Breast epithelium (tissue), 4 donors: ENCODE measurements around the gene HMGN2. TPM values are rescaled to one million over a fixed set of nuclear protein-coding genes. Genes with fewer than 3 reads are reported as not detected.
"Not testable (repeated sequence)": the region's sequence is repeated elsewhere in the genome, so short reads cannot be mapped to it uniquely, and the experiment has no call there.

Experiments used
- DNase-seq, 2 donors: peaks; one replicate each; pipeline ENCODE4 v3.0.0-alpha.2; 2019; ENCODE audit warnings: low spot score in 2 of 2
- H3K27ac ChIP-seq, 2 donors: fragments of 200-600 bp; sonication (generic) in 1 of 2; one replicate each; pipeline ENCODE4 v1.5.1; 2016 to 2019; ENCODE audit warnings: mild to moderate bottlenecking in 1 of 2
- H3K27me3 ChIP-seq, 2 donors: fragments of 200-600 bp; sonication (generic) in 1 of 2; one replicate each; pipeline versions ENCODE4 v1.5.1 to v1.6.0; 2017 to 2019; ENCODE audit warnings: control low read depth in 1 of 2, mild to moderate bottlenecking in 1 of 2
- H3K36me3 ChIP-seq: fragments of 200-600 bp; one replicate; pipeline ENCODE4 v1.5.1; 2019
- H3K4me1 ChIP-seq, 2 donors: fragments of 200-600 bp; sonication (generic); one replicate each; pipeline ENCODE4 v1.5.1; 2016 to 2019; ENCODE audit warnings: control low read depth in 1 of 2
- H3K4me3 ChIP-seq, 3 donors: fragments of 200-600 bp; sonication (generic); 1 replicate in 2 of 3; 2 replicates in 1 of 3; pipeline ENCODE4 v1.5.1; 2016 to 2019; ENCODE audit warnings: mild to moderate bottlenecking in 3 of 3, moderate library complexity in 2 of 3
- H3K9me3 ChIP-seq, 2 donors: fragments of 200-600 bp; sonication (generic) in 1 of 2; one replicate each; pipeline ENCODE4 v1.5.1; 2016 to 2019; ENCODE audit warnings: control low read depth in 1 of 2
- POLR2A ChIP-seq: fragments of 450-650 bp; IDR thresholded peaks from one replicate; pipeline ENCODE4 v1.6.1; 2016; ENCODE audit warnings: antibody characterized with exemption, mild to moderate bottlenecking, moderate library complexity
- POLR2AphosphoS5 ChIP-seq, 3 donors: sonication (generic); formaldehyde crosslinking; IDR thresholded peaks; one replicate each; pipeline ENCODE4 v1.6.1; 2017; ENCODE audit warnings: antibody characterized with exemption in 3 of 3
- intact Hi-C: fragments of 100-400 bp; cut with DNase I; formaldehyde crosslinking; loops from one replicate; pipeline ENCODE4 v1.15.1; 2023; ENCODE audit warnings: low total_unique reads
- total RNA-seq, 3 donors: library from RNA; depleted of rRNA; stranded (reverse); fragments of >200 nt; gene quantifications; one replicate each; pipeline ENCODE4 v1.1.0, GENCODE V29; 2016
- TF ChIP-seq, protein P1 (sequence below), 3 donors: fragments of 450-650 bp; IDR thresholded peaks; one replicate each; pipeline ENCODE4 v1.5.1; 2016 to 2017; ENCODE audit warnings: antibody characterized with exemption in 3 of 3, mild to moderate bottlenecking in 3 of 3, moderate library complexity in 3 of 3

Gene HMGN2
- total RNA-seq, 3 donors from 2014 or later, result 192 to 261 (median 204) TPM

DNA sequence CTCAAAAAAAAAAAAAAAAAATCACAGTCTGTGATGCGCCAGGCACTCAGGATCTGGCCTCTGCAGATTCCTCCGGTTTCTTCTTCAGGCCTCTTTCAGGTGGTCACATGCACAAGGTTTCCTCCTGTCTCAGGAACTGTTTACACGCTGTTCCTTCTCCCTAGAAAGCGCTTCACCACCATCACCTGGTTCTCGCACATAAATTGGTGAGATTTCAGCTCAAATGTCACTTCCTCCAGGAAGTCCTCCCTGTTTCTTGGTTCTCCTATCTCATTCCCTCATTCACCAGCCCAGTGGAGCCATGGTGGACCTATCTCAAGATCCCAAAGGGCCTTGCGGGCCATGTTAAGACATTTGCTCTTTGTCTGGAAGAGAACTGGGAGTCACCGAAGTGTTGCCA is 26.7 kb downstream of the HMGN2 start:
- no peaks in the 10 kb centered on the region for H3K9me3 ChIP-seq
- no peak overlapping the region for H3K4me3 ChIP-seq
- intact Hi-C loops, result no loop called here
- no peak for DNase-seq
- H3K4me1 ChIP-seq, result no peaks in the 10 kb centered on the region
- no peak overlapping the region for H3K27ac ChIP-seq
- H3K36me3 ChIP-seq, result no peaks in the 10 kb centered on the region
- no peaks in the 10 kb centered on the region for H3K27me3 ChIP-seq
- TF ChIP-seq, protein P1, sequence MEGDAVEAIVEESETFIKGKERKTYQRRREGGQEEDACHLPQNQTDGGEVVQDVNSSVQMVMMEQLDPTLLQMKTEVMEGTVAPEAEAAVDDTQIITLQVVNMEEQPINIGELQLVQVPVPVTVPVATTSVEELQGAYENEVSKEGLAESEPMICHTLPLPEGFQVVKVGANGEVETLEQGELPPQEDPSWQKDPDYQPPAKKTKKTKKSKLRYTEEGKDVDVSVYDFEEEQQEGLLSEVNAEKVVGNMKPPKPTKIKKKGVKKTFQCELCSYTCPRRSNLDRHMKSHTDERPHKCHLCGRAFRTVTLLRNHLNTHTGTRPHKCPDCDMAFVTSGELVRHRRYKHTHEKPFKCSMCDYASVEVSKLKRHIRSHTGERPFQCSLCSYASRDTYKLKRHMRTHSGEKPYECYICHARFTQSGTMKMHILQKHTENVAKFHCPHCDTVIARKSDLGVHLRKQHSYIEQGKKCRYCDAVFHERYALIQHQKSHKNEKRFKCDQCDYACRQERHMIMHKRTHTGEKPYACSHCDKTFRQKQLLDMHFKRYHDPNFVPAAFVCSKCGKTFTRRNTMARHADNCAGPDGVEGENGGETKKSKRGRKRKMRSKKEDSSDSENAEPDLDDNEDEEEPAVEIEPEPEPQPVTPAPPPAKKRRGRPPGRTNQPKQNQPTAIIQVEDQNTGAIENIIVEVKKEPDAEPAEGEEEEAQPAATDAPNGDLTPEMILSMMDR (IDR thresholded peaks at IDR 0.05), result no peak
- TF ChIP-seq POLR2AphosphoS5 (IDR thresholded peaks at IDR 0.05) (no peak), POLR2A (no peak)

DNA sequence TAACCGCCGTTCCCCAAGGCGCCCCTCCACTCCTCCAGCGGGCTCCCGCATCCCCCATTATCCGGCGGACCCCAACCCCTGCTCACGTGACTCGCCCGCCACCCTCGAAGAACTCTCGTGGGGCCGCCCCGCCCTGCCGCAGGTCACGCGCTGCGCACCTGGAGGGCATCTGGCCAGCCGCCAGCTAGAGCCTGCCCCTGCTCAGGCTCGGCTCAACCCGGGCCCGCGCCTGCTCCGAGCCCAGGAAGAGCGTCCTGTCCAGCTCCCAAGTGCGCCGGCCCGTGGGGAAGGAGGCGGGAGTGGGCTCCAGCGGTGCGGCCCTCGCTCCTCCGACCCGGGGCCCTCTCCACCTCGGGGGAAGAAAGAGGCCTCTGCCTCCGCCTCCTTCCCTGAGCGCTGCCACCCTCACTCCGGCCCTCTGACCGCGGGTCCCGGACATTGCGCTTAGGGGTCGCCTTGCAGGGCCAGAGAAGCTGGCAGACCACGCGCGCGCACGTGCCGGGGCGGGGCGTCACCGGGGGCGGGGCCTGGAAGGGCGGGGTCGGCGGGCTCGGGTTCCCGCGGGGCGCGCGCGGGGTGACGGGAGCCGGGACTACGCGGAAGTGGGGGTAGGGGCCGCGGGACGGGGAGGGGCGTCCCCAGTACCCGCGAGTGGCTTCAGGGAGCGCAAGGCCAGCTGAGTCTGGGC is 28.4 kb downstream of the HMGN2 start:
- H3K27me3 ChIP-seq, result no peaks in the 10 kb centered on the region
- TF ChIP-seq POLR2AphosphoS5 (IDR thresholded peaks at IDR 0.05) (peak; percentile 57 to 67 (median 61)), POLR2A (no peak)
- TF ChIP-seq, protein P1 (IDR thresholded peaks at IDR 0.05), result peak in 1 of 3 donors; percentile 12
- peak overlapping the region; percentile 95 to 98 for H3K27ac ChIP-seq
- intact Hi-C loops, result no loop called here
- no peaks in the 10 kb centered on the region for H3K36me3 ChIP-seq
- H3K4me1 ChIP-seq, result no peaks in the 10 kb centered on the region
- peak overlapping the region; percentile 57 to 96 (median 83) for H3K4me3 ChIP-seq
- peak; percentile 78 to 90 for DNase-seq
- no peaks in the 10 kb centered on the region for H3K9me3 ChIP-seq

DNA sequence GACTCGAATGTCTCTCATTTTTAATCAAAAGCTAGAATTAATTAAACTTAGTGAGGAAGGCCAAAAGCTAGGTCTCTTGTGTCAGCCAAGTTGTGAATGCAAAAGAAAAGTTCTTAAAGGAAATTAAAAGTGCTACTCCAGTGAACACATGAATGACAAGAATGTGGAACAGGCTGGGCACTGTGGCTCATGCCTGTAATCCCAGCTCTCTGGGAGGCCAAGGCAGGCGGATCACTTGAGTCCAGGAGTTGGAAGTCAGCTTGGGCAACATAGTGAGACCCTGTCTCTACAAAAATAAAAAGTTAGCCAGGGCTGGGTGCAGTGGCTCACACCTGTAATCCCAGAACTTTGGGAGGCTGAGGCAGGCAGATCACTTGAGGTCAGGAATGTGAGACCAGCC is 38.5 kb downstream of the HMGN2 start:
- H3K27me3 ChIP-seq, H3K4me3 ChIP-seq, H3K9me3 ChIP-seq, DNase-seq, H3K36me3 ChIP-seq, H3K27ac ChIP-seq, H3K4me1 ChIP-seq, intact Hi-C loops: not testable (repeated sequence)

DNA sequence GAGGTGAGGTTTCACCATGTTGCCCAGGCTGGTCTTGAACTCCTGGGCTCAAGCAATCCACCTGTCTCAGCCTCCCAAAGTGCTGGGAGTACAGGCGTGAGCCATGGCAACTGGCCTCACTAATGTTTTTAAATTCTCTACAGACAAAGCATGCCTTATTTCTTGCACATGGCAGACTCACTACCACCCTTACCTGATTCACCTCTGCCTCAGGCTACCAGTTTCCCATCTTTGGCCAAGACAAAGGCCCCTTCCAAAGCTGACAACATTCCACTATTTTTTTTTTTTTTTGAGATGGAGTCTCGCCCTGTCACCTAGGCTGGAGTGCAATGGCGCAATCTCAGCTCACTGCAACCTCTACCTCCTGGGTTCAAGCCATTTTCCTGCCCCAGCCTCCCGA is 43.6 kb downstream of the HMGN2 start:
- intact Hi-C loops, result loop anchor here (5.0 kb wide), 1 partner anchor 441 kb away; no protein-coding TSS in a partner anchor
- DNase-seq, H3K36me3 ChIP-seq, H3K9me3 ChIP-seq, H3K27ac ChIP-seq, H3K27me3 ChIP-seq, H3K4me1 ChIP-seq, H3K4me3 ChIP-seq: not testable (repeated sequence)

DNA sequence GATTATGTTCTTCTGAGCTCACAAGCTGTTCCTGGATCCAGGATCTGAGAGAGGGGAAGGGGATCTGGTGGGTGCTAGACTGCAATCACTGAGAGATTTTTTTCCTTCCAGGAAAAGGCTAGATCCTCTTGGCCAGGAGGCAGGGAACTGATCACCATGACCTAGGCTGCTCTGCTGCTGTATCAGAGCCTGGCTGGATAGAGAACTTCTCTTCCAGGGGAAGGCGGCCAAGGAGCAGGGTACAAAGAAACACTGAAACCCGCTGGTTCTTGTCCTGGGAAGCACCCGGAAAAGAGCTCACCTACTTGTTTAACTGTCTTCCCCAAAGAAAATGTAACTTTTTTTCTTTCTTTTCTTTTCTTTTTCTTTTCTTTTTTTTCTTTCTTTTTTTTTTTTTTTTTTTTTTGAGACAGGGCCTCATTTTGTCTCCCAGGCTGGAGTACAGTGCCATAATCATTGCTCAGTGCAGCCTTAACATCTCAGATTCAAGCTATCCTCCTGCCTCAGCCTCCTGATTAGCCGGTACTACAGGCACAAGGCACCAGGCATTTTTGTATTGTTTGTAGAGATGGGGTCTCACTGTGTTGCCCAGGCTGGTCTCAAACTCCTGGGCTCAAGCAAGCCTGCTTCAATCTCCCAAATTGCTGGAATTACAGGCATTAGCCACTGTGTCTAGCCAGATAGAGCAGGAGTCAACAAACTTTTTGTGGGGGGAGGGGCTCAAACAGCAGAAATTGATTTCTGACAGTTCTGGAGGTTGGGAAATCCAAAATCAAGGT is 44.9 kb downstream of the HMGN2 start:
- H3K4me3 ChIP-seq, result no peak overlapping the region
- no peaks in the 10 kb centered on the region for H3K36me3 ChIP-seq
- H3K27me3 ChIP-seq, result no peaks in the 10 kb centered on the region
- DNase-seq, result no peak
- intact Hi-C loops, result loop anchor here (5.0 kb wide), 1 partner anchor 440 kb away; no protein-coding TSS in a partner anchor
- TF ChIP-seq, protein P1 (IDR thresholded peaks at IDR 0.05), result no peak
- TF ChIP-seq POLR2AphosphoS5 (IDR thresholded peaks at IDR 0.05) (no peak), POLR2A (no peak)
- H3K27ac ChIP-seq, result no peak overlapping the region
- H3K4me1 ChIP-seq, result no peaks in the 10 kb centered on the region
- H3K9me3 ChIP-seq, result no peaks in the 10 kb centered on the region

DNA sequence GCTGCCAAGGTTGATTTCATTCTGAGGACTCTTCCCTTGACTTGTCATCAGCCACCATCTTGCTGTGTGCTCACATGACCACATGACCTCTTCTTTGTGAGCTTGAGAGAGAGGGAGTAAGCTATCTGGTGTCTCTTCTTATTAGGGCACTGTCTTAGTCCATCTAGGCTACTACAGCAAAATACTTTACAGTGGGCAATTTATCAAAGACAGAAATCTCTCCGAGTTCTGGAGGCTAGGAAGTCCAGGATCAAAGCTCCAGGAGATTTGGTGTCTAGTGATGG is 45.5 kb downstream of the HMGN2 start:
- H3K9me3 ChIP-seq, result no peaks in the 10 kb centered on the region
- no peak for TF ChIP-seq POLR2AphosphoS5 (IDR thresholded peaks at IDR 0.05)
- TF ChIP-seq, protein P1 (IDR thresholded peaks at IDR 0.05), result no peak
- no peak for TF ChIP-seq POLR2A
- H3K4me3 ChIP-seq, result no peak overlapping the region
- no peaks in the 10 kb centered on the region for H3K27me3 ChIP-seq
- H3K27ac ChIP-seq, result no peak overlapping the region
- DNase-seq, result no peak
- H3K36me3 ChIP-seq, result no peaks in the 10 kb centered on the region
- intact Hi-C loops, result loop anchor here (5.0 kb wide), 1 partner anchor 440 kb away; no protein-coding TSS in a partner anchor
- no peaks in the 10 kb centered on the region for H3K4me1 ChIP-seq
